ENCODE results near the gene KRTAP16-1. TPM values are rescaled to one million over a fixed set of nuclear protein-coding genes. Genes with fewer than 3 reads are reported as not detected.

KRTAP16-1 gene
- polyA plus RNA-seq, 1 donor from 2014 or later, result not detected

- no peak overlapping the region for H3K9ac ChIP-seq (ENCODE audit: low read length)
- H3F3A ChIP-seq (ENCODE audit: insufficient read depth, low read length, poor library complexity, severe bottlenecking), result no peaks in the 10 kb centered on the region
- H3K4me3 ChIP-seq (ENCODE audit: low read length), result no peak overlapping the region
- no peaks in the 10 kb centered on the region for H3K9me2 ChIP-seq (ENCODE audit: insufficient read depth, low read length)
- no peaks in the 10 kb centered on the region for H3K36me3 ChIP-seq (ENCODE audit: insufficient read depth, low read length)
- no peaks in the 10 kb centered on the region for H3K79me2 ChIP-seq (replicated peaks; ENCODE audit: insufficient read depth, low read length)
- H2AFZ ChIP-seq (ENCODE audit: low read depth, low read length), result no peak overlapping the region
- no peak overlapping the region for H3K27ac ChIP-seq (ENCODE audit: low read length)
- H3K27me3 ChIP-seq (ENCODE audit: insufficient read depth, low read depth, low read length), result no peaks in the 10 kb centered on the region
- H3K4me2 ChIP-seq (ENCODE audit: low read length), result no peak overlapping the region
- TF ChIP-seq CTCF (IDR thresholded peaks at IDR 0.05; ENCODE audit: poor library complexity, severe bottlenecking), result no peak
- no peak for TF ChIP-seq TAF1 (IDR thresholded peaks at IDR 0.05; ENCODE audit: low read depth)
- TF ChIP-seq SMC3 (conservative IDR thresholded peaks at IDR 0.05; ENCODE audit: poor library complexity), result no peak
- no peak for TF ChIP-seq RAD21 (conservative IDR thresholded peaks at IDR 0.05)
- TF ChIP-seq EZH2 (IDR thresholded peaks at IDR 0.05; ENCODE audit: borderline replicate concordance, insufficient read depth, low read length, poor library complexity, severe bottlenecking), result no peak
- no peak for TF ChIP-seq MXI1 (conservative IDR thresholded peaks at IDR 0.05; ENCODE audit: poor library complexity, severe bottlenecking)
- TF ChIP-seq EP300 (conservative IDR thresholded peaks at IDR 0.05; ENCODE audit: poor library complexity, severe bottlenecking), result no peak
- no peak for TF ChIP-seq POLR2AphosphoS5 (IDR thresholded peaks at IDR 0.05)
- TF ChIP-seq REST (IDR thresholded peaks at IDR 0.05; ENCODE audit: borderline replicate concordance), result no peak
- H3K9me3 ChIP-seq (ENCODE audit: low read length), result no peaks in the 10 kb centered on the region
- H4K20me1 ChIP-seq (ENCODE audit: insufficient read depth), result no peaks in the 10 kb centered on the region
Measured at GRCh38 chr17:41340934-41341861, 32.1 kb upstream of the KRTAP16-1 start.

- Histone ChIP-seq H4K20me1 (ENCODE audit: insufficient read depth) (no peaks in the 10 kb centered on the region), H3K27me3 (ENCODE audit: insufficient read depth, low read depth, low read length) (no peaks in the 10 kb centered on the region), H3K9ac (ENCODE audit: low read length) (no peak overlapping the region), H3K79me2 (replicated peaks; ENCODE audit: insufficient read depth, low read length) (no peaks in the 10 kb centered on the region), H3K27ac (ENCODE audit: low read length) (no peak overlapping the region), H3K4me3 (ENCODE audit: low read length) (no peak overlapping the region), H3K36me3 (ENCODE audit: insufficient read depth, low read length) (no peaks in the 10 kb centered on the region), H3F3A (ENCODE audit: insufficient read depth, low read length, poor library complexity, severe bottlenecking) (no peaks in the 10 kb centered on the region), H3K4me2 (ENCODE audit: low read length) (no peak overlapping the region), H2AFZ (ENCODE audit: low read depth, low read length) (no peak overlapping the region), H3K9me3 (ENCODE audit: low read length) (no peaks in the 10 kb centered on the region), H3K9me2 (ENCODE audit: insufficient read depth, low read length) (no peaks in the 10 kb centered on the region)
- TF ChIP-seq RAD21 (conservative IDR thresholded peaks at IDR 0.05) (no peak), REST (IDR thresholded peaks at IDR 0.05; ENCODE audit: borderline replicate concordance) (no peak), TAF1 (IDR thresholded peaks at IDR 0.05; ENCODE audit: low read depth) (no peak), SMC3 (conservative IDR thresholded peaks at IDR 0.05; ENCODE audit: poor library complexity) (no peak), CTCF (IDR thresholded peaks at IDR 0.05; ENCODE audit: poor library complexity, severe bottlenecking) (no peak), EP300 (conservative IDR thresholded peaks at IDR 0.05; ENCODE audit: poor library complexity, severe bottlenecking) (no peak), MXI1 (conservative IDR thresholded peaks at IDR 0.05; ENCODE audit: poor library complexity, severe bottlenecking) (no peak), POLR2AphosphoS5 (IDR thresholded peaks at IDR 0.05) (no peak)
Measured at GRCh38 chr17:41340494-41340893, 31.4 kb upstream of the KRTAP16-1 start.

All from neural cell (in vitro differentiated cells).